Kidney (tissue), 14 donors: ENCODE measurements around the gene PCGF1. TPM values are rescaled to one million over a fixed set of nuclear protein-coding genes. Genes with fewer than 3 reads are reported as not detected.
A peak's percentile ranks its signal among the peaks of the same experiment; 100 is the strongest.

Experiments
- DNase-seq, 5 donors: peaks; one replicate each; pipeline ENCODE4 v3.0.0-alpha.2; 2013 to 2020
- FAIRE-seq: peaks from 2 replicates; lab custom pipeline; 2012; peaks lifted over from hg19 to GRCh38; lab: Jason Lieb, UNC
- H3K27ac ChIP-seq, 2 donors: one replicate each; pipeline ENCODE4 v1.7.0; 2013; ENCODE audit warnings: low read depth in 2 of 2, low read length in 2 of 2, inconsistent platforms in 1 of 2
- H3K27me3 ChIP-seq: one replicate; pipeline ENCODE4 v1.7.1; 2013; ENCODE audit warnings: low read length, inconsistent platforms; ENCODE audit not compliant: control insufficient read depth, insufficient read depth
- H3K36me3 ChIP-seq, 3 donors: one replicate each; pipeline versions ENCODE4 v1.7.0 to v1.7.1; 2013; ENCODE audit warnings: low read length in 3 of 3, control low read depth in 1 of 3, inconsistent platforms in 1 of 3; ENCODE audit not compliant: insufficient read depth in 3 of 3, control insufficient read depth in 2 of 3
- H3K4me1 ChIP-seq, 3 donors: one replicate each; pipeline versions ENCODE4 v1.7.0 to v1.7.1; 2013; ENCODE audit warnings: low read length in 3 of 3, inconsistent platforms in 1 of 3, low read depth in 1 of 3; ENCODE audit not compliant: control insufficient read depth in 2 of 3, insufficient read depth in 2 of 3
- H3K4me3 ChIP-seq, 3 donors: one replicate each; pipeline versions ENCODE4 v1.7.0 to v1.8.1; 2013; ENCODE audit warnings: low read length in 3 of 3, control low read depth in 1 of 3, inconsistent platforms in 1 of 3
- H3K9ac ChIP-seq, 3 donors: one replicate each; pipeline versions ENCODE4 v1.7.0 to v1.7.1; 2013; ENCODE audit warnings: low read length in 3 of 3, control low read depth in 1 of 3, inconsistent platforms in 1 of 3
- H3K9me3 ChIP-seq, 3 donors: one replicate each; pipeline versions ENCODE4 v1.7.0 to v1.7.1; 2013; ENCODE audit warnings: low read length in 3 of 3, control low read depth in 1 of 3, inconsistent platforms in 1 of 3; ENCODE audit not compliant: control insufficient read depth in 2 of 3, insufficient read depth in 1 of 3
- intact Hi-C: fragments of 100-400 bp; cut with DNase I; formaldehyde crosslinking; loops from one replicate; pipeline ENCODE4 v1.11.1; 2022
- polyA plus RNA-seq: library from polyadenylated mRNA; stranded (reverse); fragments of 350-450 nt; fragmentation: Illumina TruSeq; extraction: RNeasy Lipid Tissue Mini Kit (QIAGEN cat#74804); gene quantifications from one replicate; pipeline ENCODE4 v1.2.3, GENCODE V29; 2014; ENCODE audit warnings: low read depth, low replicate concordance; ENCODE audit not compliant: insufficient read depth
- total RNA-seq: library from RNA; stranded (reverse); fragmentation: NEBNext Ultra II Directional; extraction: Animal tissue kit (Norgen Biotek cat#: 25700); gene quantifications from one replicate; pipeline ENCODE4 v1.2.1, GENCODE V29; 2021
- TF ChIP-seq, protein P1 (sequence below): IDR thresholded peaks from 3 replicates; pipeline ENCODE4 v1.5.1; 2012; ENCODE audit warnings: mild to moderate bottlenecking, moderate library complexity, borderline replicate concordance; ENCODE audit not compliant: insufficient read depth; ENCODE audit errors: extremely low read depth
- donor health status: control.
- donor health status: control.
- donor health status: control.
- donor health status: control.
- donor health status: control.
- donor health status: DM: yes; HTN: yes; CAD: no.
- donor health status: Normal renal cell carcinoma (clear cell type).

Gene PCGF1
- total and polyA plus RNA-seq, 2 donors from 2014 or later = 20.1 to 20.7 TPM

- peak within 1 kb of the TSS; percentile 68 to 98 (median 85) for H3K9ac ChIP-seq
- peak within 1 kb of the TSS; percentile 95 to 100 (median 99) for H3K4me3 ChIP-seq
- TF ChIP-seq, protein P1, sequence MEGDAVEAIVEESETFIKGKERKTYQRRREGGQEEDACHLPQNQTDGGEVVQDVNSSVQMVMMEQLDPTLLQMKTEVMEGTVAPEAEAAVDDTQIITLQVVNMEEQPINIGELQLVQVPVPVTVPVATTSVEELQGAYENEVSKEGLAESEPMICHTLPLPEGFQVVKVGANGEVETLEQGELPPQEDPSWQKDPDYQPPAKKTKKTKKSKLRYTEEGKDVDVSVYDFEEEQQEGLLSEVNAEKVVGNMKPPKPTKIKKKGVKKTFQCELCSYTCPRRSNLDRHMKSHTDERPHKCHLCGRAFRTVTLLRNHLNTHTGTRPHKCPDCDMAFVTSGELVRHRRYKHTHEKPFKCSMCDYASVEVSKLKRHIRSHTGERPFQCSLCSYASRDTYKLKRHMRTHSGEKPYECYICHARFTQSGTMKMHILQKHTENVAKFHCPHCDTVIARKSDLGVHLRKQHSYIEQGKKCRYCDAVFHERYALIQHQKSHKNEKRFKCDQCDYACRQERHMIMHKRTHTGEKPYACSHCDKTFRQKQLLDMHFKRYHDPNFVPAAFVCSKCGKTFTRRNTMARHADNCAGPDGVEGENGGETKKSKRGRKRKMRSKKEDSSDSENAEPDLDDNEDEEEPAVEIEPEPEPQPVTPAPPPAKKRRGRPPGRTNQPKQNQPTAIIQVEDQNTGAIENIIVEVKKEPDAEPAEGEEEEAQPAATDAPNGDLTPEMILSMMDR = peak; percentile 82
- no peaks in the 10 kb centered on the region for H3K27me3 ChIP-seq
- intact Hi-C loops = no loop called here
- FAIRE-seq (no peak), DNase-seq (peak; percentile 97 to 99 (median 98))
- H3K4me1 ChIP-seq = peaks cover 0 to 20% (median 6%) of the 10 kb centered on the region in 3 donors
- H3K9me3 ChIP-seq = no peaks in the 10 kb centered on the region
- H3K36me3 ChIP-seq = peaks cover 0 to 4% (median 3%) of the 10 kb centered on the region in 3 donors
- peak within 1 kb of the TSS; percentile 92 to 98 for H3K27ac ChIP-seq
These were observed 24.5 kb downstream of the PCGF1 start, which contains the start of the genes CCDC142 and TTC31 for GRCh38 chr2:74482801-74483674. Gene CCDC142, minus strand, starts transcription at chr2:74482998. Its CDS starts 161 bp downstream, at chr2:74482837. Gene TTC31, plus strand, starts transcription at chr2:74483081. Its CDS starts 15 bp downstream, at chr2:74483096.

DNA sequence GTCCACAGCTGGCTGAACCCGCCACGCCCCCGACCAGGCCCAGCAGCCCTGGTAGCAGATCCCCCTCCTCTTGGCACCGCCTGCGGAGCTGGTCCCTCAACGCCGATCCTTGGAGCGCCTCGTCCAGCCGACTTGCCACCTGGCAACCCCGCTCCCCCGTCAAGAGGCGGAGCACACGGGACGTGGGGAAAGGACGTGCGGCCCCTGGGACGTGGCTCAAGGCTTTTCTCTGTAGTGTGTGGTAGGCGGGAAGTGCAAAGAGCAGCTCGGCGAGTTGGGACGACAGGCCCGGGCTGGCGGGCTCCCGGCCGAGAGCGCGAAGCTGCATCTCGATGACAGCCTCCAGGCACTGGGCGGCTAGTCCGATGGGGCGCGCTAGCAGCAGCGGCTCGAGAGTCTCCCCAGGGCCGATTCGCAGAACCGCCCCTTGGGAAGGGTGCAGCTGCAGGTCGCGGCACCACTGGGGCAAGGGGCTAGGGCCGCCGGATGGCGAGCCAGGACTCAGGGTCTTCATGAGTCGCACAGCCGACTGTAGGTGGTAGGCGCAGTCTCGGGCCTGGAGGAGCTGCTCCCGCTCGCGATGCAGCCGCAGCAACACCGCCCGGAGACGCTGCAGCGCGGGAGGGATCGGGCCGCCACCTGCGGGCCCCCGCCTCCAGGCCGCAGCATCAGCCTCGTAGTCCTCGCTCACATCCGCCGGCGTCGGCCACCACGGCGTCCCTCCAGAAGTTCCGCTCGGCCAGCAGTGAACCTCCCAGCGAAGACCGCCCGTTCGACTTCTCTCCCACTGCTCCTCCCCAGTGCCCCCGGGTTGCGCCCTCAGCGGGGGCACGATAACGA, 25.3 kb downstream of the PCGF1 start:
- H3K36me3 ChIP-seq = peaks cover 0 to 8% (median 3%) of the 10 kb centered on the region in 3 donors
- H3K9me3 ChIP-seq = no peaks in the 10 kb centered on the region
- no peaks in the 10 kb centered on the region for H3K27me3 ChIP-seq
- peak overlapping the region; percentile 92 to 98 for H3K27ac ChIP-seq
- no peak for FAIRE-seq
- TF ChIP-seq, protein P1 = no peak
- H3K4me1 ChIP-seq = peaks cover 0 to 20% (median 6%) of the 10 kb centered on the region in 3 donors
- DNase-seq = peak; percentile 32 to 84 (median 51)
- H3K9ac ChIP-seq = peak overlapping the region; percentile 68 to 98 (median 80)
- H3K4me3 ChIP-seq = peak overlapping the region; percentile 95 to 100 (median 99)
- intact Hi-C loops = no loop called here

DNA sequence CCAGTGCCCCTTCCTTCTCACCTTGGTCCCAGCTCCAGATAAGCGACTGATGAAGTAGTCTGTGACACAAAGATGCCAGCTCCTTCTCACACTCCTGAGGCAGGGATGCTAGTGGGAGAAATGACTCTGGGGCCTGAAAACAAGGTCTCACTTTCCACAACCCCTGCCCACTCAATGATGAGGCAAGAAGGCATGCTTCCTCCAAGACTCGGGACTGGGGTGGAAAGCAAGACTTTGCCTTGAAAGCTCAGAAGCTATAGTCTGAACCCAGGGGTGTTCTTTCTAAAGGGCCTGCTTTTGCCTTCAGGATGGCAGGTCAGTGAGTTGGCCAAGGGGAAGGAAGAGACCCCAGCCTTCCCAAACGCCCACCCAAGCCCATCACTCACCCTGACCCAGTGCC, 26.1 kb downstream of the PCGF1 start:
- no peaks in the 10 kb centered on the region for H3K9me3 ChIP-seq
- no peaks in the 10 kb centered on the region for H3K27me3 ChIP-seq
- TF ChIP-seq, protein P1 = no peak
- H3K9ac ChIP-seq = peak overlapping the region in 2 of 3 donors; percentile 68 to 80
- H3K4me1 ChIP-seq = peaks cover 0 to 20% (median 6%) of the 10 kb centered on the region in 3 donors
- H3K27ac ChIP-seq = no peak overlapping the region
- H3K4me3 ChIP-seq = peak overlapping the region in 2 of 3 donors; percentile 95 to 100
- DNase-seq (no peak), FAIRE-seq (no peak)
- H3K36me3 ChIP-seq = peaks cover 0 to 8% (median 3%) of the 10 kb centered on the region in 3 donors
- intact Hi-C loops = no loop called here
